Loucy (cell line): ENCODE measurements around the gene KIF3B.

ENCODE experiments used
- EZH2phosphoT487 ChIP-seq: fragments of 200-600 bp; IDR thresholded peaks from 2 replicates; pipeline ENCODE4 v1.6.1; 2018; ENCODE audit warnings: antibody characterized with exemption, mild to moderate bottlenecking, moderate library complexity, borderline replicate concordance
- TF ChIP-seq, protein P1 (sequence below): fragments of 200-600 bp; sonication (generic); conservative IDR thresholded peaks from 2 replicates; pipeline ENCODE4 v1.5.1; 2014; ENCODE audit warnings: mild to moderate bottlenecking, antibody characterized with exemption, low read length

GRCh38 chr20:32285082-32285620 lies 7.7 kb downstream of the KIF3B start:
- TF ChIP-seq, protein P1, sequence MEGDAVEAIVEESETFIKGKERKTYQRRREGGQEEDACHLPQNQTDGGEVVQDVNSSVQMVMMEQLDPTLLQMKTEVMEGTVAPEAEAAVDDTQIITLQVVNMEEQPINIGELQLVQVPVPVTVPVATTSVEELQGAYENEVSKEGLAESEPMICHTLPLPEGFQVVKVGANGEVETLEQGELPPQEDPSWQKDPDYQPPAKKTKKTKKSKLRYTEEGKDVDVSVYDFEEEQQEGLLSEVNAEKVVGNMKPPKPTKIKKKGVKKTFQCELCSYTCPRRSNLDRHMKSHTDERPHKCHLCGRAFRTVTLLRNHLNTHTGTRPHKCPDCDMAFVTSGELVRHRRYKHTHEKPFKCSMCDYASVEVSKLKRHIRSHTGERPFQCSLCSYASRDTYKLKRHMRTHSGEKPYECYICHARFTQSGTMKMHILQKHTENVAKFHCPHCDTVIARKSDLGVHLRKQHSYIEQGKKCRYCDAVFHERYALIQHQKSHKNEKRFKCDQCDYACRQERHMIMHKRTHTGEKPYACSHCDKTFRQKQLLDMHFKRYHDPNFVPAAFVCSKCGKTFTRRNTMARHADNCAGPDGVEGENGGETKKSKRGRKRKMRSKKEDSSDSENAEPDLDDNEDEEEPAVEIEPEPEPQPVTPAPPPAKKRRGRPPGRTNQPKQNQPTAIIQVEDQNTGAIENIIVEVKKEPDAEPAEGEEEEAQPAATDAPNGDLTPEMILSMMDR: no peak
- no peak for TF ChIP-seq EZH2phosphoT487
